ENCODE results near the gene LAD1. TPM values are rescaled to one million over a fixed set of nuclear protein-coding genes. Genes with fewer than 3 reads are reported as not detected.

Gene LAD1
- total and polyA plus RNA-seq, 4 experiments from 2014 or later: 0.17 TPM; not detected in 3

- no peaks in the 10 kb centered on the region for H3K9me3 Mint-ChIP-seq
- intact Hi-C loops (cut with micrococcal nuclease): no loop called here
- no peak overlapping the region for H3K27ac Mint-ChIP-seq
- H3K36me3 Mint-ChIP-seq: no peaks in the 10 kb centered on the region
- Histone ChIP-seq H3K27ac (ENCODE audit: low read depth, low read length) (no peak overlapping the region), H3K36me3 (ENCODE audit: insufficient read depth, low read length) (no peaks in the 10 kb centered on the region), H3K4me3 (ENCODE audit: low read length in 2 of 2) (no peak overlapping the region), H3K9me3 (ENCODE audit: control insufficient read depth in 1 of 2, low read length in 2 of 2) (no peaks in the 10 kb centered on the region), H3K4me1 (ENCODE audit: insufficient read depth, low read length) (no peaks in the 10 kb centered on the region), H3K27me3 (ENCODE audit: insufficient read depth, low read length) (no peaks in the 10 kb centered on the region)
- no peaks in the 10 kb centered on the region for H3K4me1 Mint-ChIP-seq
- no peak for DNase-seq
- ChIA-PET CTCF (ENCODE audit: partially characterized antibody) (interaction anchor here (0.6 kb wide), 1 partner anchor 548 kb away, joined by 3 read pairs; no protein-coding TSS in a partner anchor), POLR2A (ENCODE audit: partially characterized antibody) (no interaction called here)
- H3K4me3 Mint-ChIP-seq: no peak overlapping the region
- peaks cover 10 to 11% of the 10 kb centered on the region in 2 donors for H3K27me3 Mint-ChIP-seq
These were observed 19.3 kb upstream of the LAD1 start for GRCh38 chr1:201418461-201418860.

GRCh38 chr1:201414051-201414738 lies 15.1 kb upstream of the LAD1 start:
- DNase-seq: no peak
- no peak overlapping the region for H3K27ac Mint-ChIP-seq
- peaks cover 7 to 15% of the 10 kb centered on the region in 2 donors for H3K27me3 Mint-ChIP-seq
- H3K36me3 ChIP-seq (ENCODE audit: insufficient read depth, low read length): no peaks in the 10 kb centered on the region
- no peaks in the 10 kb centered on the region for H3K36me3 Mint-ChIP-seq
- intact Hi-C loops (cut with micrococcal nuclease): no loop called here
- H3K4me3 Mint-ChIP-seq: no peak overlapping the region
- H3K4me1 ChIP-seq (ENCODE audit: insufficient read depth, low read length): no peaks in the 10 kb centered on the region
- no peaks in the 10 kb centered on the region for H3K4me1 Mint-ChIP-seq
- no peaks in the 10 kb centered on the region for H3K9me3 Mint-ChIP-seq
- POLR2A ChIA-PET (ENCODE audit: partially characterized antibody): no interaction called here
- CTCF ChIA-PET (ENCODE audit: partially characterized antibody): no interaction called here
- H3K27ac ChIP-seq (ENCODE audit: low read depth, low read length): no peak overlapping the region
- no peaks in the 10 kb centered on the region for H3K9me3 ChIP-seq (ENCODE audit: control insufficient read depth in 1 of 2, low read length in 2 of 2)
- H3K4me3 ChIP-seq (ENCODE audit: low read length in 2 of 2): no peak overlapping the region
- H3K27me3 ChIP-seq (ENCODE audit: insufficient read depth, low read length): no peaks in the 10 kb centered on the region

DNA sequence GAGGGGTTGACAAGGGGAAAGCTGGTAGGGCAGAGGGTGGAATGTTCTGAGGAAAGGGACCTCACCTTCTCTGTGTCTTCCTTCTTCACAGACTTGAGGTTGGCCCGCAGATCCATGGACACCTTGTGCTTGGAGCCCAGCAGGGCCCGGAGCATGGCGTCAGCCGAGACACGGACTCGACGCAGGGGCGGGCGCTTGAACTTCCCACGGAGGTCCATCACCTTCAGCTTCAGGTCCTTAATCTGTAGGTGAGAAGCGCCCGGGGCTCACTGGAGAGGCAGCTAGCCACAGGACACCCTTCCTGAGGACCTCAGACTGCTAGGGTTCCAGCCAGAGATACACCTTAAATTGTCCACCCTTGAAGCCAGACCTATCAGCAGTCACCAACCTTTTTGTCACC lies 12.2 kb upstream of the LAD1 start:
- Mint-ChIP-seq H3K4me3 (no peak overlapping the region), H3K36me3 (no peaks in the 10 kb centered on the region), H3K27me3 (peaks cover 5 to 10% of the 10 kb centered on the region in 2 donors), H3K27ac (no peak overlapping the region), H3K9me3 (no peaks in the 10 kb centered on the region), H3K4me1 (peaks cover 0 to 5% (median under 1%) of the 10 kb centered on the region in 4 donors)
- Histone ChIP-seq H3K36me3 (ENCODE audit: insufficient read depth, low read length) (no peaks in the 10 kb centered on the region), H3K27me3 (ENCODE audit: insufficient read depth, low read length) (no peaks in the 10 kb centered on the region), H3K4me1 (ENCODE audit: insufficient read depth, low read length) (no peaks in the 10 kb centered on the region), H3K4me3 (ENCODE audit: low read length in 2 of 2) (no peak overlapping the region), H3K9me3 (ENCODE audit: control insufficient read depth in 1 of 2, low read length in 2 of 2) (no peaks in the 10 kb centered on the region), H3K27ac (ENCODE audit: low read depth, low read length) (no peak overlapping the region)
- DNase-seq: no peak
- ChIA-PET POLR2A (ENCODE audit: partially characterized antibody) (no interaction called here), CTCF (ENCODE audit: partially characterized antibody) (interaction anchor here (1.2 kb wide), 1 partner anchor 11 kb away, joined by 3 read pairs; no protein-coding TSS in a partner anchor)
- intact Hi-C loops (cut with micrococcal nuclease): no loop called here

DNA sequence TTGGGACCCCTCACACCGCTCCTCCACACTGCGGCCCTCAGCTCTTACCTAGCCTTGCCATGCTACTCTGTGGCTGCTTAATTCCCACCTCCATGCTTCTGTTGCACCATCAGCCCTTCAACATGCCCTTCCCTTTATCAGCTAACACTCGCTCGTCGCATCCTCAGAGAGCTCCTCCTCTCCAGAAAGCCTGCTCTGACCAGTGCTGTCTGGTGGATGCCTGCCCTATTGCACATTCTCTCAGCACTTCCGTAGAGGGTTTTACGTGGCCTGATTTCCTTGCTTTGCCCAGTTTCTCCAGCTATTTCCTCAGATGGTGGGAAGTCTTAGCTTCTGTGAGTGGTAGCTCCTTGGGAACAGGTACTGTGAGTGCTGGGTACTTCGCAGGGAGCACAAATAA lies 10.3 kb upstream of the LAD1 start:
- no peak overlapping the region for H3K27ac ChIP-seq (ENCODE audit: low read depth, low read length)
- Mint-ChIP-seq H3K27me3 (peaks cover 3 to 8% of the 10 kb centered on the region in 2 donors), H3K4me3 (no peak overlapping the region), H3K27ac (no peak overlapping the region), H3K36me3 (no peaks in the 10 kb centered on the region), H3K4me1 (peaks cover 0 to 5% (median under 1%) of the 10 kb centered on the region in 4 donors), H3K9me3 (no peaks in the 10 kb centered on the region)
- CTCF ChIA-PET (ENCODE audit: partially characterized antibody): interaction anchor here (1.2 to 1.5 kb wide), 2 partner anchors 9 to 71 kb away, joined by 3 to 6 read pairs; no protein-coding TSS in a partner anchor
- H3K36me3 ChIP-seq (ENCODE audit: insufficient read depth, low read length): no peaks in the 10 kb centered on the region
- H3K9me3 ChIP-seq (ENCODE audit: control insufficient read depth in 1 of 2, low read length in 2 of 2): no peaks in the 10 kb centered on the region
- DNase-seq: no peak
- intact Hi-C loops (cut with micrococcal nuclease): loop anchor here (2.0 kb wide), 1 partner anchor 61 kb away; no protein-coding TSS in a partner anchor
- H3K4me3 ChIP-seq (ENCODE audit: low read length in 2 of 2): no peak overlapping the region
- H3K27me3 ChIP-seq (ENCODE audit: insufficient read depth, low read length): no peaks in the 10 kb centered on the region
- POLR2A ChIA-PET (ENCODE audit: partially characterized antibody): no interaction called here
- H3K4me1 ChIP-seq (ENCODE audit: insufficient read depth, low read length): no peaks in the 10 kb centered on the region

- no peak overlapping the region for H3K4me3 ChIP-seq (ENCODE audit: low read length in 2 of 2)
- H3K4me1 ChIP-seq (ENCODE audit: insufficient read depth, low read length): no peaks in the 10 kb centered on the region
- Mint-ChIP-seq H3K4me3 (no peak overlapping the region), H3K27ac (no peak overlapping the region), H3K27me3 (peaks cover 3 to 8% of the 10 kb centered on the region in 2 donors), H3K4me1 (peaks cover 0 to 5% (median under 1%) of the 10 kb centered on the region in 4 donors), H3K9me3 (no peaks in the 10 kb centered on the region), H3K36me3 (no peaks in the 10 kb centered on the region)
- ChIA-PET CTCF (ENCODE audit: partially characterized antibody) (interaction anchor here (1.2 to 1.5 kb wide), 2 partner anchors 8 to 72 kb away, joined by 3 to 6 read pairs; no protein-coding TSS in a partner anchor), POLR2A (ENCODE audit: partially characterized antibody) (no interaction called here)
- no peaks in the 10 kb centered on the region for H3K9me3 ChIP-seq (ENCODE audit: control insufficient read depth in 1 of 2, low read length in 2 of 2)
- H3K36me3 ChIP-seq (ENCODE audit: insufficient read depth, low read length): no peaks in the 10 kb centered on the region
- H3K27ac ChIP-seq (ENCODE audit: low read depth, low read length): no peak overlapping the region
- no peak for DNase-seq
- H3K27me3 ChIP-seq (ENCODE audit: insufficient read depth, low read length): no peaks in the 10 kb centered on the region
- intact Hi-C loops (cut with micrococcal nuclease): loop anchor here (2.0 kb wide), 1 partner anchor 60 kb away; no protein-coding TSS in a partner anchor
These were observed 9.7 kb upstream of the LAD1 start for GRCh38 chr1:201408834-201409200.

DNA sequence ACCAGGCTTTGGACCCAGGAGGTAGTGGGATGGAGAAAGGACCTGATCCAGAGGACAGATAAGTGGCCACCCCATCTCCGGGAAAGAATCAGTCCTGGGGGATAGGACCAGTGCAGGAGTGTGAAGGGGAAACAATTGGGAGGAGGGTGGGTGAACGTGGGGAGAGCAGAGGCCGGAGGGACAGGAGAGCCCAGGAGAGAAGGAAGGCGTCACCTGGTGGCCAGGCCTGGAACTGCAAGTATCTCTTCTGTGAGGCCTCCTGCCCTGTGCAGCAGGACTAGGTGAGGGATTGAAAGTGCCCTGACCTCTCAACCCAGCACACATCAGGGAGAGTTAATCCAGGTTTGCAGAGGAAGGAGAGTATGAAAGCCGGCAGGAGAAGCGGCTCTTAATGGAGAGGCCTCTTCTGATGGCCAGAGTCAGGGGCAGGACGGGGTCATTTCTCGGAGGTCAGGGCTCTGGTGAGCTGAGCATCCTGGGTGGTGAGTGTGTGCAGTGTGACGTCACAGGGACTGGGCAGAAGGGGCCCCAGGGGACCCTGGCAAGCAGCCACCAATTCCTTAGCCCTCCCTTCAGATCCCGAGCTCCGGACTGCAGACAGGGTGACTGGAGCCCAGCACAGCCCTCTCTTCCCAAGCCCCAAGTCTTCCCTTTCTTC lies 9.2 kb upstream of the LAD1 start:
- no peaks in the 10 kb centered on the region for H3K9me3 Mint-ChIP-seq
- no peaks in the 10 kb centered on the region for H3K27me3 ChIP-seq (ENCODE audit: insufficient read depth, low read length)
- no peaks in the 10 kb centered on the region for H3K36me3 Mint-ChIP-seq
- no peaks in the 10 kb centered on the region for H3K4me1 ChIP-seq (ENCODE audit: insufficient read depth, low read length)
- peaks cover 3 to 8% of the 10 kb centered on the region in 2 donors for H3K27me3 Mint-ChIP-seq
- H3K36me3 ChIP-seq (ENCODE audit: insufficient read depth, low read length): no peaks in the 10 kb centered on the region
- no peak overlapping the region for H3K27ac ChIP-seq (ENCODE audit: low read depth, low read length)
- ChIA-PET CTCF (ENCODE audit: partially characterized antibody) (interaction anchor here (1.2 to 1.5 kb wide), 2 partner anchors 8 to 72 kb away, joined by 3 to 6 read pairs; no protein-coding TSS in a partner anchor), POLR2A (ENCODE audit: partially characterized antibody) (no interaction called here)
- DNase-seq: peak; percentile 41 to 62 (median 48)
- H3K27ac Mint-ChIP-seq: no peak overlapping the region
- no peak overlapping the region for H3K4me3 ChIP-seq (ENCODE audit: low read length in 2 of 2)
- intact Hi-C loops (cut with micrococcal nuclease): loop anchor here (2.0 kb wide), 1 partner anchor 60 kb away; no protein-coding TSS in a partner anchor
- no peak overlapping the region for H3K4me3 Mint-ChIP-seq
- peaks cover 0 to 5% (median under 1%) of the 10 kb centered on the region in 4 donors for H3K4me1 Mint-ChIP-seq
- H3K9me3 ChIP-seq (ENCODE audit: control insufficient read depth in 1 of 2, low read length in 2 of 2): no peaks in the 10 kb centered on the region

DNA sequence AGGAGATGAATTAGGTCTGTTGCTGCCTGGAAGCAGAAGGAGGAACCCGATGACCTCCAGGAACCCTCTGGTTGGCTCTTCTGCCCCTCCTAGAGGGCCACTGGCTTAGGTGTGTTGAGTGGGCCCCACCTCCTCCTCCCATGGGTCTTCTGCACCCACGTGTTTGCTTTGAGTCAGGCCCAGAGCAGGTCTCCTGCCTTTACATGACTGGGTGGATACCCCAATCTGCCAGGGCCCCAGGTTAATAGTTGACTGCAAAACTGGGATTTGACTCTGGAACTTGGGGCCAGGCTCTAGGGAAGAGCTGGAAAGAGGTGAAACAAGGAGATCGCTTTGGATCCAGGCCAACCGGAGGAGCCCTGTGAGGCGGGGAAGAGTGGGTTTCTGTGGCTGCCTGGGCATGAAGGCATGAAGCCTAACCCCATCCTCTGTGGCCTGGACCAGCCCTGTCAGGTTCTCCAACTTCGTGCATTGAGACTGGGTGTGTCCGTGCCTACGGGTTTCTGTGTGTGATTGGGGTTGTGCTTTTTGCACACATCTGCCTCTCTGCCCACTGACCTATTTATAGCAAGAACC lies 7.8 kb upstream of the LAD1 start:
- intact Hi-C loops (cut with micrococcal nuclease): no loop called here

More for the DNA sequence above, 7.8 kb upstream of the LAD1 start:
- ChIA-PET CTCF (ENCODE audit: partially characterized antibody) (interaction anchor here (0.9 to 1.6 kb wide), 3 partner anchors 12 to 16 kb away, joined by 3 to 7 read pairs (median 5); no protein-coding TSS in a partner anchor), POLR2A (ENCODE audit: partially characterized antibody) (no interaction called here)
- peaks cover 3 to 8% of the 10 kb centered on the region in 2 donors for H3K27me3 Mint-ChIP-seq
- H3K27me3 ChIP-seq (ENCODE audit: insufficient read depth, low read length): no peaks in the 10 kb centered on the region
- DNase-seq: no peak
- peaks cover 0 to 5% (median under 1%) of the 10 kb centered on the region in 4 donors for H3K4me1 Mint-ChIP-seq
- H3K36me3 Mint-ChIP-seq: no peaks in the 10 kb centered on the region
- H3K27ac Mint-ChIP-seq: no peak overlapping the region
- H3K4me3 ChIP-seq (ENCODE audit: low read length in 2 of 2): no peak overlapping the region
- no peaks in the 10 kb centered on the region for H3K9me3 ChIP-seq (ENCODE audit: control insufficient read depth in 1 of 2, low read length in 2 of 2)
- H3K4me3 Mint-ChIP-seq: no peak overlapping the region
- no peak overlapping the region for H3K27ac ChIP-seq (ENCODE audit: low read depth, low read length)
- no peaks in the 10 kb centered on the region for H3K9me3 Mint-ChIP-seq
- no peaks in the 10 kb centered on the region for H3K36me3 ChIP-seq (ENCODE audit: insufficient read depth, low read length)
- no peaks in the 10 kb centered on the region for H3K4me1 ChIP-seq (ENCODE audit: insufficient read depth, low read length)

All from CD4-positive, alpha-beta memory T cell (primary cell).